IMR-90 (cell line): ENCODE measurements around the gene KIAA0513. TPM values are rescaled to one million over a fixed set of nuclear protein-coding genes. Genes with fewer than 3 reads are reported as not detected.

Experiments used
- ATAC-seq: fragments of 200-7000 bp; cut with Tn5 transposase; 2 replicates; pipeline ENCODE4 v1.9.1; 2020; ENCODE audit warnings: low read depth, mild to moderate bottlenecking, moderate library complexity
- BruUV-seq: library from RNA; stranded (reverse); fragments of 400-500 nt; replicated peaks from 2 replicates; lab custom pipeline; 2021; lab: Mats Ljungman, UMichigan
- CTCF ChIA-PET: fragments of 300-600 bp; formaldehyde crosslinking; extraction: SDS; loops from one replicate; lab custom pipeline; 2021; ENCODE audit warnings: antibody characterized with exemption; lab: Yijun Ruan, JAX
- POLR2A ChIA-PET: fragments of 300-600 bp; sonication (Branson Sonifier 250); formaldehyde crosslinking; loops from one replicate; lab custom pipeline; 2022; ENCODE audit warnings: antibody characterized with exemption; ENCODE audit not compliant: unreplicated experiment; lab: Charles Lee
- DNase-seq: peaks from one replicate; pipeline ENCODE4 v3.0.0; 2013
- H2AFZ ChIP-seq: replicated peaks from 2 replicates; pipeline ENCODE3; 2013; ENCODE audit warnings: low read length, mild to moderate bottlenecking; ENCODE audit not compliant: poor library complexity
- H2AK5ac ChIP-seq: 2 replicates; pipeline ENCODE4 v1.6.1; 2013; ENCODE audit warnings: low read depth, low read length, inconsistent platforms
- H2AK9ac ChIP-seq: replicated peaks from 2 replicates; pipeline ENCODE3; 2013; ENCODE audit warnings: mild to moderate bottlenecking, low read depth, low read length, moderate library complexity; ENCODE audit not compliant: poor library complexity
- H2BK120ac ChIP-seq: 2 replicates; pipeline ENCODE4 v1.6.1; 2013; ENCODE audit warnings: low read depth, low read length, inconsistent platforms
- H2BK15ac ChIP-seq: 3 replicates; pipeline ENCODE4 v1.6.1; 2013; ENCODE audit warnings: low read depth, low read length, inconsistent platforms
- H2BK20ac ChIP-seq: 2 replicates; pipeline ENCODE4 v1.6.1; 2013; ENCODE audit warnings: low read depth, mild to moderate bottlenecking, inconsistent platforms, low read length, moderate library complexity
- H2BK5ac ChIP-seq: 2 replicates; pipeline ENCODE4 v1.6.1; 2013; ENCODE audit warnings: mild to moderate bottlenecking, low read depth, low read length, inconsistent platforms; ENCODE audit not compliant: poor library complexity, severe bottlenecking
- H3K14ac ChIP-seq: replicated peaks from 2 replicates; pipeline ENCODE4 v1.6.1; 2013; ENCODE audit warnings: low read depth, low read length, inconsistent platforms
- H3K18ac ChIP-seq: 2 replicates; pipeline ENCODE4 v1.6.1; 2013; ENCODE audit warnings: low read depth, low read length, control low read depth
- H3K23ac ChIP-seq: 2 replicates; pipeline ENCODE4 v1.6.1; 2013; ENCODE audit warnings: low read depth, low read length, inconsistent platforms
- H3K27ac ChIP-seq: 2 replicates; pipeline ENCODE4 v1.5.1; 2013; ENCODE audit warnings: mild to moderate bottlenecking, control low read depth, low read length; ENCODE audit not compliant: insufficient read depth
- H3K27me3 ChIP-seq: 2 replicates; pipeline ENCODE4 v1.6.1; 2013; ENCODE audit warnings: low read length; ENCODE audit not compliant: control insufficient read depth, insufficient read depth
- H3K36me3 ChIP-seq: 2 replicates; pipeline ENCODE4 v1.6.1; 2013; ENCODE audit warnings: low read length, mixed read lengths; ENCODE audit not compliant: control insufficient read depth, insufficient read depth
- H3K4ac ChIP-seq: 2 replicates; pipeline ENCODE4 v1.6.1; 2013; ENCODE audit warnings: low read depth, low read length, inconsistent platforms
- H3K4me1 ChIP-seq: 2 replicates; pipeline ENCODE4 v1.6.1; 2013; ENCODE audit warnings: low read length, mixed read lengths; ENCODE audit not compliant: control insufficient read depth, insufficient read depth
- H3K4me2 ChIP-seq: 2 replicates; pipeline ENCODE4 v1.6.1; 2013; ENCODE audit warnings: low read depth, mild to moderate bottlenecking, control low read depth, low read length, moderate library complexity
- H3K4me3 ChIP-seq: 2 replicates; pipeline ENCODE4 v1.5.1; 2013; ENCODE audit warnings: low read depth, mild to moderate bottlenecking, control low read depth, low read length, moderate library complexity; ENCODE audit not compliant: insufficient read depth
- H3K56ac ChIP-seq: 2 replicates; pipeline ENCODE4 v1.6.1; 2013; ENCODE audit warnings: low read length, inconsistent platforms; ENCODE audit not compliant: insufficient read depth; ENCODE audit errors: extremely low read depth
- H3K79me1 ChIP-seq, 2 experiments: 2 replicates each; pipeline ENCODE4 v1.6.1; 2013; ENCODE audit warnings: low read length in 2 of 2, inconsistent platforms in 1 of 2, low read depth in 1 of 2
- H3K9ac ChIP-seq: 2 replicates; pipeline ENCODE4 v1.6.1; 2013; ENCODE audit warnings: low read depth, low read length, control low read depth
- H3K9me1 ChIP-seq: 2 replicates; pipeline ENCODE4 v1.6.1; 2013; ENCODE audit warnings: low read length, inconsistent platforms; ENCODE audit not compliant: insufficient read depth
- H3K9me3 ChIP-seq: 2 replicates; pipeline ENCODE4 v1.6.1; 2013; ENCODE audit warnings: low read length; ENCODE audit not compliant: control insufficient read depth, insufficient read depth
- H4K20me1 ChIP-seq: 2 replicates; pipeline ENCODE4 v1.6.1; 2013; ENCODE audit warnings: low read length, inconsistent platforms; ENCODE audit not compliant: insufficient read depth
- H4K5ac ChIP-seq: 2 replicates; pipeline ENCODE4 v1.6.1; 2013; ENCODE audit warnings: mild to moderate bottlenecking, low read depth, low read length, control low read depth
- H4K8ac ChIP-seq, 2 experiments: 2 replicates each; pipeline ENCODE4 v1.6.1; 2013; ENCODE audit warnings: low read depth in 2 of 2, low read length in 2 of 2, control low read depth in 1 of 2, inconsistent platforms in 1 of 2
- H4K91ac ChIP-seq: 2 replicates; pipeline ENCODE4 v1.6.1; 2013; ENCODE audit warnings: low read depth, low read length, inconsistent platforms; ENCODE audit not compliant: insufficient read depth
- BHLHE40 ChIP-seq: fragments of 150-350 bp; IDR thresholded peaks from 2 replicates; pipeline ENCODE4 v1.6.1; 2016; ENCODE audit warnings: mild to moderate bottlenecking, low read depth, low read length
- CHD1 ChIP-seq: IDR thresholded peaks from 2 replicates; pipeline ENCODE4 v1.6.1; 2012; ENCODE audit warnings: low read depth, low read length, improper control_type of control experiment
- MAZ ChIP-seq: IDR thresholded peaks from 2 replicates; pipeline ENCODE4 v1.6.1; 2012; ENCODE audit warnings: low read depth, mild to moderate bottlenecking, low read length, improper control_type of control experiment, moderate library complexity, borderline replicate concordance
- POLR2A ChIP-seq: IDR thresholded peaks from 2 replicates; pipeline ENCODE4 v1.6.1; 2012; ENCODE audit warnings: mild to moderate bottlenecking, low read depth, low read length
- SMC3 ChIP-seq: fragments of 150-350 bp; IDR thresholded peaks from 2 replicates; pipeline ENCODE4 v1.6.1; 2016; ENCODE audit warnings: low read depth, mild to moderate bottlenecking, antibody characterized with exemption, low read length, moderate library complexity
- USF2 ChIP-seq: fragments of 150-350 bp; IDR thresholded peaks from 2 replicates; pipeline ENCODE4 v1.6.1; 2017; ENCODE audit warnings: mild to moderate bottlenecking, antibody characterized with exemption, low read length, low read depth
- WGBS, 2 experiments: methylation state at CpG; one replicate each; pipeline versions ENCODE4 v1.1.5 to v1.1.7; 2013; ENCODE audit warnings: missing lambda C conversion rate in 2 of 2; ENCODE audit not compliant: insufficient read length in 1 of 2; ENCODE audit errors: extremely low coverage in 2 of 2; 5-methylcytosine and 5-hydroxymethylcytosine counted together
- dilution Hi-C: fragments of 300-500 bp; cut with HindIII; formaldehyde crosslinking; loops from one replicate; pipeline ENCODE4 v1.14.3; 2018; ENCODE audit warnings: low sequenced_read_pairs; ENCODE audit not compliant: unreplicated experiment
- in situ Hi-C: fragments of 300-500 bp; cut with MboI; formaldehyde crosslinking; loops from 3 replicates; pipeline ENCODE4 v1.14.3; 2019; ENCODE audit warnings: low sequenced_read_pairs, inconsistent platforms, mixed read lengths
- intact Hi-C: fragments of 100-400 bp; cut with micrococcal nuclease; formaldehyde crosslinking; loops from 2 replicates; pipeline ENCODE4 v1.10.0; 2022
- polyA plus RNA-seq, 3 experiments: library from polyadenylated mRNA; depleted of rRNA; stranded (reverse); fragments of >200 nt; gene quantifications; 2 replicates each; pipeline ENCODE4 v1.2.3, GENCODE V29; 2012; ENCODE audit warnings: low replicate concordance in 1 of 3
- total RNA-seq: library from RNA; depleted of rRNA; stranded (reverse); fragments of >200 nt; gene quantifications from 2 replicates; pipeline ENCODE4 v1.2.3, GENCODE V29; 2012

The KIAA0513 gene
- total and polyA plus RNA-seq, 2 of the 4 experiments (the other 2 are of a cell fraction): 9.5 TPM

GRCh38 chr16:85136702-85137322 is 109.2 kb downstream of the KIAA0513 start:
- no peak overlapping the region; the same call in 1 of the 2 replicates for H3K56ac ChIP-seq
- H4K91ac ChIP-seq: peak overlapping the region; percentile 68; the same call in 1 of the 2 replicates
- no peak overlapping the region for H3K27ac ChIP-seq
- no peak overlapping the region; the same call in 1 of the 2 replicates for H4K5ac ChIP-seq
- no peak overlapping the region for H3K9ac ChIP-seq
- intact Hi-C loops: no loop called here
- H2BK20ac ChIP-seq: peak overlapping the region; percentile 41; the same call in 1 of the 2 replicates
- DNase-seq: no peak
- H2BK5ac ChIP-seq: no peak overlapping the region
- H3K4me1 ChIP-seq: peaks cover 17% of the 10 kb centered on the region
- H4K20me1 ChIP-seq: no peaks in the 10 kb centered on the region
- peak; percentile 18 for ATAC-seq
- H3K9me3 ChIP-seq: no peaks in the 10 kb centered on the region
- H4K8ac ChIP-seq: peak overlapping the region; percentile 71 to 94; a peak in 3 of 4 replicates
- H3K36me3 ChIP-seq: no peaks in the 10 kb centered on the region
- no peak overlapping the region for H3K4me3 ChIP-seq
- H3K4me2 ChIP-seq: peak overlapping the region; percentile 11
- peak overlapping the region; percentile 58 for H3K4ac ChIP-seq
- H3K79me1 ChIP-seq: no peaks in the 10 kb centered on the region
- TF ChIP-seq USF2 (peak; percentile 9; the same call in 1 of the 2 replicates), BHLHE40 (no peak), MAZ (no peak), POLR2A (no peak), SMC3 (no peak), CHD1 (no peak)
- POLR2A ChIA-PET: no interaction called here
- no peaks in the 10 kb centered on the region for H3K27me3 ChIP-seq
- in situ Hi-C loops: no loop called here
- 77% methylated on average over 9 of the region's 17 CpGs; no CpG with 5 or more reads in 1 of the 2 experiments for WGBS, 2 experiments
- peaks cover 18% of the 10 kb centered on the region; the same call in 1 of the 2 replicates for H3K9me1 ChIP-seq
- peak overlapping the region; percentile 91 for H2AK9ac ChIP-seq
- peak overlapping the region; percentile 78 for H3K14ac ChIP-seq
- H3K18ac ChIP-seq: no peak overlapping the region
- CTCF ChIA-PET: interaction anchor here (0.6 kb wide), 1 partner anchor 194 kb away, joined by 3 read pairs; no protein-coding TSS in a partner anchor
- dilution Hi-C loops: no loop called here
- H3K23ac ChIP-seq: peak overlapping the region; percentile 84
- BruUV-seq: no TSS peak
- peak overlapping the region; percentile 94 for H2AK5ac ChIP-seq
- H2AFZ ChIP-seq: peak overlapping the region; percentile 84
- peak overlapping the region; percentile 76 for H2BK120ac ChIP-seq
- peak overlapping the region; percentile 34; the same call in 1 of the 3 replicates for H2BK15ac ChIP-seq
